NCI-H1436 treated with DMSO at 0.1 percent for 48 hours (cell line): Measurements from ENCODE around the gene ABR.
"Not testable (repeated sequence)": the region's sequence is repeated elsewhere in the genome, so short reads cannot be mapped to it uniquely, and the experiment has no call there.

Experiments used
- DNase-seq: peaks from one replicate; lab custom pipeline; 2025; lab: John Stamatoyannopoulos, UW

Gene ABR

GRCh38 chr17:1147664-1148063, 32.1 kb downstream of the ABR start:
- no peak for DNase-seq

- DNase-seq, result no peak
Observed at GRCh38 chr17:1146561-1147265, 33.1 kb downstream of the ABR start.

GRCh38 chr17:1145311-1145986, 34.3 kb downstream of the ABR start:
- no peak for DNase-seq

DNA sequence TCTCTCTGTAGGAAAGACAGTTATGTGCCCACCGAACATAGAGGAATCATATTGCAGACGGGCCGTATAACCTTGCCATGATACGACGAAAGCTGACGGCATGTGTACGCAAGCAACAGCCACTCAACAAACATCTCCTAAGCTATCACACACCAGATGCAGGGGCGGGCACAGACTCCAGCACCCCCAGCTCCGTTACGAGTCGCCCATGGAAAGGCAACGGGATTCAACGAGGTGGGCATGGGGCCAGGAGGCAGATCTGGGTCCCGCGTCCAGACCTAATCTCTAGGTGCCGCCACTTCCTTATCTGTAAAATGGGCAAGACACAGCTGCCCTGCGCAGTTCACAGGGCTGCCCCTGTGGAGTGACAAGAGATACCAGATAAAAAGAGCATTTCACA, 35.6 kb downstream of the ABR start:
- DNase-seq, result no peak

DNA sequence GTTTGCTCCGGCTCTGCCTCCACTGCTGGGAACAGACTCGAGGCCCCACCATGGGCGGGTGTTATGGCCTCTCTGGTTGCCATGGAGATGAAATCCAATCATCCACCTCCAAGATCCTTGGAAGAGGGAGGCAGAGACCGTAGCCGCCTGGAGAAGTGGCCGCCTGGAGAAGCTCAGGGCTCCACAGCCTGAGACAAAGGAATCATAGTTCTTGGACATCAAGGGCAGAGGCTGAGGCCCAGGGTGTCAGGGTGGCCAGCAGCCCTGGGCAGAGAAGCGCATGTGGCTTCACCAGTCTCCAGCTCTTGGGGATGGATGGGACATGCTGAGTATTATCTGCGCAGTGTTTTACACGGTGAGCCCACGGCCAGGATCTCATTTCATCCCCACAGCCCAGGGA, 36.2 kb downstream of the ABR start:
- no peak for DNase-seq

- no peak for DNase-seq
Observed at GRCh38 chr17:1142561-1142971, 37.2 kb downstream of the ABR start.

GRCh38 chr17:1137465-1137894, 42.3 kb downstream of the ABR start:
- no peak for DNase-seq

DNA sequence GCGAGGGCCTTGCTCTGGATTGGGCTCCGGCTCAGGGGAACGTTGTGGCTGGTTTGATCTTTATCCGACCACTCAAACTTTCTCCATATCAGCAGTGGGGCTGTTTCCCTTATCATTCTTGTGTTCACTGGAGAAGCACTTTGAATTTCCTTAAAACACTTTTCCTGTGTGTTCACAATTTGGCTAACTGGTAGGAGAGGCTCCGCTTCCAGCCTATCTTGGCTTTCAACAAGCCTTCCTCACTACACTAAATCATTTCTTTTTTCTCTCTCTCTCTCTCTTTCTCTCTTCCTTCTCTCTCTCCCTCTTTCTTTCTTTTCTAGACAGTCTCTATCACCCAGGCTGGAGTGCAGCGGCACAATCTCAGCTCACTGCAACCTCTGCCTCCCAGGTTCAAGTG, 43.0 kb downstream of the ABR start:
- DNase-seq, result no peak

GRCh38 chr17:1134634-1135324, 45.0 kb downstream of the ABR start:
- no peak for DNase-seq

GRCh38 chr17:1130191-1130590, 49.6 kb downstream of the ABR start:
- DNase-seq, result no peak

GRCh38 chr17:1128463-1128862, 51.3 kb downstream of the ABR start:
- not testable (repeated sequence) for DNase-seq

DNA sequence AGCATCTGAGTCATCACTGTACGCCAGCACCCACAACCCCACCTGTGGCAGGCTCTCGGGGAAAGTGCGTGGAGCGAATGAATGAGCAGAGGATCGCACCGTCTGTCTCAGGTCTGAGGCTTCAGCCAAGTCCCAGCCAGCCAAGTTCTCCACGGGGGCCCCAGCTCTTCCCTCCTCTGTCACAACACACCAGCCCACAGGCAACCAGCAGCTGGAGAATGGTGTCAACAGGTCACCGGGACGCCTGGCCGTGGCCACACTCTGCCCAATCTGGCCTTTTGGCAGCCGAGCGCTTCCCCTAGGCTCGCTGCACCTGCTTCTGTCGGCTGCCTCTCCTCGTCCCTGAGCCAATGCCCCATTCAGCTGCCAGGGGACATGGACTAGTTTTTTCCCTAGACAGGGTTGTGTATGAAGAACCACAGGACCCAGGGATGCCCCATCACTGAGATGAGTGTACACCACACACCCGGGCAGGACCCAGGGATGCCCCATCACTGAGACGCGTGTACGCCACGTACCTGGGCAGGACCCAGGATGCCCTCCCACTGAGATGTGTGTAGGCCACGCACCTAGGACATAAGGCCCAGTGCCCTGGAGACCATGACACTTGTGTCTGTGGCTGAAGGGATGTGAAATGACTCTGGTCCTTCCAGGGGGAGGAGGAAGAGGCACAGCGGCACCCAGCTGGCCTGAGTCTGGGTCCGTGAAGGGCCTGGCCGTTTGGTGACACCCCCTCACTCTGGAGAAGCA, 52.8 kb downstream of the ABR start:
- no peak for DNase-seq

DNA sequence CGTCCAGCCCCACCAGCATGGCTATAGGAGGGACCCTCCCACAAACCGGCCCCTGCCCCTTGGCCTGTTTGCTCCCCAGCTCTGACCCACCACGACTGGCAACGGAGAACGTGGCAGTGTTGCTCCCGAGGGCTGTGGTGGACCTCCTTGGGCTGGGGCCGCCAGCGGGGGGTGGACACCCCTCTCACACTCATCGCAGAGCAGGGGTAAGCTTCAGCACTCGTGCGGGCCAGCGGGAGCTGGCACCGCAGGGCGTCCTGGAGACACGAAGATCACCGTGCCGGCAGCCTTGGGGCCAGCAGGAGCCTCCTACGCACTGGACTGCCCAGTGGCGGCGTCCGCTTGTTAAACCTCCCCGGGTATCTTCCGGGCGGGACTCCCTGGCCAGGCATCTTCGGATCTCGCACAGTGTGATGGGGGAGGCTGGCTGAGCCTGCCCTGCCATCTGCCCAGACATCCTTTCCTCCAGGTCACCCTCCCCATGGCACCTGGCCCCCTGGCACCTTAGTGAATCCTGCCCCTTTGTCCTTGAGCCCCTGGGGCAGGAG, 53.5 kb downstream of the ABR start:
- DNase-seq, result no peak

GRCh38 chr17:1125788-1126145, 54.0 kb downstream of the ABR start:
- DNase-seq, result no peak

DNA sequence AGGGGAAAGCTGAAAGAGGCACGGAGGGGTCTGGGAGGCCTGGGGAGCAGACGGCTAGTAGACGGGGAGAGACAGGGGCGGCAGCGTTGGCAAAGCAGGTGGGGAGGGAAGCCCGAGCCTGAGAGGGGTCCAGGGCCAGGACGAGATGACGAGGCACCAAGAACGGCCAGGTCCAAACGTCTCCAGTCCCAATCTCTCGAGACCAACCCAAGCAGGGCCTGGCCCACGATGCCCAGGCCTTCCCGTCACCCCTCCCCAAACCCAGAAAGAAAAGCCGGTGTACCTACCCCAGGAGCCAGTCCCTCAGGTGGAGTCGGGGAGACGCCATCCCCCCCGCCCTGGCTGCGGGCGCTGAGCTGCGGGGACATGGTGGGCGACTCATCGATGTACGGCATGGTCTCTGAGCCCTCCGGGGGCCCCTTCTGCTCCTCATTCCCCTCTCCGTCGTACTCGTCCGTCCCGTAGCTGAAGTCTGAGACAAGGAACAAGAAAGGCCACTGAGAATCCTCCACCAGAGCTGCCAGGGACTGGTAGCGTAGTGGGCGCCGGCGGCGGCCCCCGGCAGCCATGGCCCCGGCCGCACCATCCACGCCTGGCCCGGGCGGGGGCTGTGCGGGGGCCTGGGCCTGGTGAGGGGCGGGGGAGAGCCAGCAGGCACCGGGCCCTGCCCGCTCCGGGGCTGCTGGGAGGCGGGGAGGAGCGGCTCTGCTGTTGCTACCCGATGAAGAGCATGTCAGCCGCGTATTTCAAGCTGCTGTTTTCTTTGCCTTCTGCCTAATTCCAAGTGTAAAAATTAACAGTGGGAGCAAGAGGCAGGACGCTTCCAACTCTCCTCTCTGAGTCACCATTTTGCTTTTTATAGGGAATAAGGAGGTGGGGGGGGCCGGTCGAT, 54.6 kb downstream of the ABR start:
- DNase-seq, result no peak

GRCh38 chr17:1123921-1124715, 55.7 kb downstream of the ABR start:
- no peak for DNase-seq

DNA sequence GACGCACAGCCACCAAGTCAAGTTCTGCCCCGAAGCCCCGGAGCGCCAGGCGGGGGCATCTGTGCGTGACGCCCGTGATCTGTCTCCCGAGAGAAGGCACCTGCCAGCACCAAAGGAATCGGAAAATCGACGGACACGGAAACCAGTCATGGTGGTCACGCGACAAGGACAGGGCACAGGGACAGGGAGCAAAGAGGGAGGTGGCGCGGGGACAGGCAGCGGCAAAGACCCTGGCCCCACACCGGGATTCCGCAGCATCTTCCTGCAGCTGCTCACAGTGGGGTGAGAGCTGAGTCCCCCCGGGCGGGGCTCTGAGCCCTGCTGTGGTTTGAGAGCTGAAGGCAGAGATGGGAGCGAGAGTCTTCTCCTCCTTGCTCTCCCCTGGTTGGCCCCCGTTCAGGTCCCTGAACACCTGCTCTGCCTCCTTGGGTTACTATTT, 56.4 kb downstream of the ABR start:
- no peak for DNase-seq

GRCh38 chr17:1122533-1123392, 57.0 kb downstream of the ABR start:
- no peak for DNase-seq

DNA sequence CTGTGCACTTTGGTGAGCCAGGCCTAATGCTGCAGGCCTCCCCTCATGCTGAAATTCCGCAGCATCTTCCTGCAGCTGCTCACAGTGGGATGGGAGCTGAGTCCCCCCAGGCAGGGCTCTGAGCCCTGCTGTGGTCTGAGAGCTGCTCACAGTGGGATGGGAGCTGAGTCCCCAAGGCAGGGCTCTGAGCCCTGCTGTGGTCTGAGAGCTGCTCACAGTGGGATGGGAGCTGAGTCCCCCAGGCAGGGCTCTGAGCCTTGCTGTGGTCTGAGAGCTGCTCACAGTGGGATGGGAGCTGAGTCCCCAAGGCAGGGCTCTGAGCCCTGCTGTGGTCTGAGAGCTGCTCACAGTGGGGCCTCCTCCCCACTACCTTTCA, 58.4 kb downstream of the ABR start:
- not testable (repeated sequence) for DNase-seq
